Measurements from ENCODE around the gene CCL24.

DNA sequence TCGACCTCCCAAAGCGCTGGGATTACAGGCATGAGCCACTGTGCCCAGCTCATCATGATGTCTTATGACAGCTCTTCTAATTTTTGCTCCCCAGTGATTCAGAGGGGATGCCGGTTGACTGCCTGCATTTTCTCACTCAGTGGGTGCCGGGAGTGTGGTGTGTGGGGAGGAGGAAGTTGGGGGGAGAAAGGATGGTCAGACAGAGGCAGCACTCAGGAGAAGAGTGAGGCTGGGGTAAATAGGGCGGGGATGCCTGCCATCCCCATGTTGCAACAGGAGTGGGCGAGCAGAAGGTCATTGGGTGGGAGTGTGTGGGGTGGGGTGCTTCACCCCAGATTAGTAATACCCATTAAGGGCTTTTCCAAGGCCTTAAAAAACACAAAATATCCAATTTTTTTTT is 3.5 kb upstream of the CCL24 start:
- TF ChIP-seq POLR2A (IDR thresholded peaks at IDR 0.05; ENCODE audit: extremely low read depth, insufficient read length) = no peak
- TF ChIP-seq, protein P1, sequence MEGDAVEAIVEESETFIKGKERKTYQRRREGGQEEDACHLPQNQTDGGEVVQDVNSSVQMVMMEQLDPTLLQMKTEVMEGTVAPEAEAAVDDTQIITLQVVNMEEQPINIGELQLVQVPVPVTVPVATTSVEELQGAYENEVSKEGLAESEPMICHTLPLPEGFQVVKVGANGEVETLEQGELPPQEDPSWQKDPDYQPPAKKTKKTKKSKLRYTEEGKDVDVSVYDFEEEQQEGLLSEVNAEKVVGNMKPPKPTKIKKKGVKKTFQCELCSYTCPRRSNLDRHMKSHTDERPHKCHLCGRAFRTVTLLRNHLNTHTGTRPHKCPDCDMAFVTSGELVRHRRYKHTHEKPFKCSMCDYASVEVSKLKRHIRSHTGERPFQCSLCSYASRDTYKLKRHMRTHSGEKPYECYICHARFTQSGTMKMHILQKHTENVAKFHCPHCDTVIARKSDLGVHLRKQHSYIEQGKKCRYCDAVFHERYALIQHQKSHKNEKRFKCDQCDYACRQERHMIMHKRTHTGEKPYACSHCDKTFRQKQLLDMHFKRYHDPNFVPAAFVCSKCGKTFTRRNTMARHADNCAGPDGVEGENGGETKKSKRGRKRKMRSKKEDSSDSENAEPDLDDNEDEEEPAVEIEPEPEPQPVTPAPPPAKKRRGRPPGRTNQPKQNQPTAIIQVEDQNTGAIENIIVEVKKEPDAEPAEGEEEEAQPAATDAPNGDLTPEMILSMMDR (IDR thresholded peaks at IDR 0.05; ENCODE audit: low read depth, low read length) = no peak

Measured in NB4 (cell line).